Panc1 (cell line): ENCODE data around the gene SLCO4A1. TPM values are rescaled to one million over a fixed set of nuclear protein-coding genes. Genes with fewer than 3 reads are reported as not detected.

Experiments used
- ATAC-seq: fragments of 200-7000 bp; cut with Tn5 transposase; 2 replicates; pipeline ENCODE4 v1.9.1; 2020; ENCODE audit warnings: mild to moderate bottlenecking, moderate library complexity
- BruUV-seq: library from RNA; stranded (reverse); fragments of 400-500 nt; replicated peaks from 2 replicates; lab custom pipeline; 2021; lab: Mats Ljungman, UMichigan
- CTCF ChIA-PET: fragments of 300-600 bp; sonication (Branson Sonifier 250); formaldehyde crosslinking; loops from one replicate; lab custom pipeline; 2022; ENCODE audit warnings: antibody characterized with exemption; lab: Charles Lee
- POLR2A ChIA-PET: fragments of 300-600 bp; sonication (Branson Sonifier 250); formaldehyde crosslinking; loops from one replicate; lab custom pipeline; 2022; ENCODE audit warnings: antibody characterized with exemption; lab: Charles Lee
- DNase-seq: peaks from one replicate; pipeline ENCODE4 v3.0.0-alpha.2; 2010; ENCODE audit warnings: low read depth, low spot score
- H3K27ac ChIP-seq: 2 replicates; pipeline ENCODE4 v1.5.1; 2011; ENCODE audit warnings: mild to moderate bottlenecking, low read length, inconsistent platforms
- H3K27me3 ChIP-seq: fragments of 200-500 bp; sonication (Bioruptor generic); 2 replicates; pipeline ENCODE4 v1.6.0; 2014; ENCODE audit warnings: low read length, inconsistent platforms; ENCODE audit not compliant: control insufficient read depth, insufficient read depth
- H3K36me3 ChIP-seq: fragments of 200-500 bp; sonication (Bioruptor generic); 2 replicates; pipeline ENCODE4 v1.5.1; 2014; ENCODE audit warnings: inconsistent platforms, mild to moderate bottlenecking, low read length, moderate library complexity; ENCODE audit not compliant: control insufficient read depth, insufficient read depth
- H3K4me1 ChIP-seq: 2 replicates; pipeline ENCODE4 v1.5.1; 2011; ENCODE audit warnings: inconsistent platforms, mild to moderate bottlenecking, low read length, moderate library complexity; ENCODE audit not compliant: control insufficient read depth, insufficient read depth
- H3K4me3 ChIP-seq, 2 experiments: 2 replicates each; pipeline ENCODE4 v1.5.1; 2011 to 2012; ENCODE audit warnings: low read depth in 2 of 2, low read length in 2 of 2, mild to moderate bottlenecking in 2 of 2, inconsistent platforms in 1 of 2, moderate library complexity in 1 of 2
- H3K9me3 ChIP-seq: fragments of 200-500 bp; sonication (Bioruptor generic); 2 replicates; pipeline ENCODE4 v1.5.1; 2014; ENCODE audit warnings: low read depth, mild to moderate bottlenecking, inconsistent platforms, low read length, moderate library complexity; ENCODE audit not compliant: control insufficient read depth, insufficient read depth
- CTCF ChIP-seq: fragments of 450-650 bp; IDR thresholded peaks from 2 replicates; pipeline ENCODE4 v1.5.1; 2017; ENCODE audit warnings: mild to moderate bottlenecking
- POLR2AphosphoS5 ChIP-seq: IDR thresholded peaks from 2 replicates; pipeline ENCODE4 v1.6.1; 2012; ENCODE audit warnings: mild to moderate bottlenecking, low read depth, low read length, moderate library complexity
- REST ChIP-seq, 2 experiments: IDR thresholded peaks; 2 replicates each; pipeline ENCODE4 v1.6.1; 2011 to 2012; ENCODE audit warnings: low read depth in 2 of 2, control low read depth in 1 of 2, low read length in 1 of 2, mild to moderate bottlenecking in 1 of 2, moderate library complexity in 1 of 2; ENCODE audit not compliant: insufficient read depth in 1 of 2
- SIN3A ChIP-seq: IDR thresholded peaks from 2 replicates; pipeline ENCODE4 v1.6.1; 2012; ENCODE audit warnings: low read depth, mild to moderate bottlenecking, low read length, moderate library complexity, borderline replicate concordance; ENCODE audit not compliant: insufficient read depth
- TCF7L2 ChIP-seq: IDR thresholded peaks from 2 replicates; pipeline ENCODE4 v1.6.1; 2011; ENCODE audit warnings: mild to moderate bottlenecking, low read depth, low read length, inconsistent platforms
- in situ Hi-C: cut with HindIII; loops from 2 replicates; pipeline ENCODE4 v1.10.0; 2016; ENCODE audit warnings: low sequenced_read_pairs, low pct_unique_long_range_greater_than_20kb
- intact Hi-C: fragments of 100-400 bp; cut with micrococcal nuclease; formaldehyde crosslinking; loops from one replicate; pipeline ENCODE4 v1.10.0; 2022; ENCODE audit not compliant: unreplicated experiment
- total RNA-seq: library from RNA; stranded (reverse); gene quantifications from one replicate; pipeline ENCODE4 v1.2.1, GENCODE V29; 2021; ENCODE audit not compliant: unreplicated experiment

The SLCO4A1 gene
- total RNA-seq, 1 experiment from 2014 or later: 167 TPM

DNA sequence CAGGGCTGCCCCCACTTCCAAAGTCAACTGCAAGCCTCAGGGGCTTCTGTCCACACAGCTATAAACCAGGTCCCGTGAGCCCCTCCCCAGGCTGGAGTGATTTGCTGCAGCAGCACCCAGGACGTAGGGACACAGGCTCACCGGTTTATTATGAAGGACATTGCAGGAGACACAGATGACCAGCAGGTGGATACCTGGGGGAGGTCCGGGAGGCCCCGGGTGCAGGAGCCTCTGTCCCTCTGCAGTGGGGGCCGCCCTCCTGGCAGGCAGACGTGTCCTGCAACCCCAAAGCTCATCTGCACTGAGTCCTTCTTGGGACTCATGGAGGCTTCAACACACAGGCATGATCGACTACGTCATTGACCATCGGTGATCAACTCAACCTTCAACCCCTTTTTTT is 51.8 kb downstream of the SLCO4A1 start:
- ATAC-seq (no peak), DNase-seq (no peak)
- Histone ChIP-seq H3K27ac (no peak overlapping the region), H3K4me1 (peaks cover 3% of the 10 kb centered on the region), H3K9me3 (no peaks in the 10 kb centered on the region), H3K36me3 (no peaks in the 10 kb centered on the region), H3K27me3 (no peaks in the 10 kb centered on the region), H3K4me3 (no peak overlapping the region)
- CTCF ChIA-PET: no interaction called here
- in situ Hi-C loops (no loop called here), intact Hi-C loops (no loop called here)
- TF ChIP-seq REST (IDR thresholded peaks at IDR 0.05; ENCODE audit: insufficient read depth in 1 of 2, low read depth in 2 of 2, low read length in 1 of 2) (no peak), CTCF (no peak), POLR2AphosphoS5 (no peak), TCF7L2 (no peak), SIN3A (no peak)
- POLR2A ChIA-PET: no interaction called here
- BruUV-seq: no TSS peak

DNA sequence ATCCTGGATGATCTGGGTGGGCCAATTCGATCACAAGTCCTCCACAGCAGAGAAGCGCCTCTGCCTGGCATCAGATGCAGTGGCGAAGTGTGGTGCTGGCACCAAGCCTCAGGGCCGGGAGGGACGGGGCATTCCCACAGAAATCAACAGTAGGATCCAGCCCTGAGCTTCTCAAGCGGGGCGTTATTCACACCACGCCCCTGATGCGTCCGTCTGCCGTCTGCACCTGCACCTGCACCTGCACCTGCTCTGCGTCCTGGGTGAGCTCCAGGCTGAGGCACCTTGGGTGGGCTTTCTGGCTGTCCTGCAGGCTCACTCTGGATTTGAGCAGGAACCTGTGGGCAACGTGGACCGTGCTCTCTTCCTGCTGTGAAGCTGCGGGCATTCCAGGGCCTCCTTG is 52.6 kb downstream of the SLCO4A1 start:
- no peaks in the 10 kb centered on the region for H3K27me3 ChIP-seq
- CTCF ChIA-PET: no interaction called here
- in situ Hi-C loops: no loop called here

More for the DNA sequence above, 52.6 kb downstream of the SLCO4A1 start:
- Histone ChIP-seq H3K9me3 (no peaks in the 10 kb centered on the region), H3K4me1 (peaks cover 3% of the 10 kb centered on the region; the same call in 1 of the 2 replicates), H3K27ac (no peak overlapping the region), H3K4me3 (no peak overlapping the region), H3K36me3 (no peaks in the 10 kb centered on the region)
- no peak for ATAC-seq
- intact Hi-C loops: no loop called here
- BruUV-seq: no TSS peak
- no peak for TF ChIP-seq POLR2AphosphoS5
- TF ChIP-seq CTCF: no peak
- no peak for TF ChIP-seq REST (IDR thresholded peaks at IDR 0.05; ENCODE audit: insufficient read depth in 1 of 2, low read depth in 2 of 2, low read length in 1 of 2)
- TF ChIP-seq SIN3A: no peak
- no peak for TF ChIP-seq TCF7L2
- POLR2A ChIA-PET: interaction anchor here (0.6 kb wide), 1 partner anchor 97 kb away, joined by 3 read pairs; no protein-coding TSS in a partner anchor
- no peak for DNase-seq
